ENCODE data around the gene PHKB. TPM values are rescaled to one million over a fixed set of nuclear protein-coding genes. Genes with fewer than 3 reads are reported as not detected.

The PHKB gene
- total RNA-seq, 1 experiment from 2014 or later, result 38.8 TPM

GRCh38 chr16:47724115-47724785 is 263.1 kb downstream of the PHKB start:
- no peak overlapping the region for H3K23ac ChIP-seq (ENCODE audit: insufficient read length, low read depth, low read length)
- H3K27ac Mint-ChIP-seq, result no peak overlapping the region
- H3K79me1 ChIP-seq (ENCODE audit: insufficient read depth, low read depth, low read length, poor library complexity, severe bottlenecking), result no peaks in the 10 kb centered on the region
- H2AK5ac ChIP-seq (ENCODE audit: insufficient read length, low read length), result no peak overlapping the region
- H4K8ac ChIP-seq (replicated peaks; ENCODE audit: insufficient read length, low read depth, low read length), result no peak overlapping the region
- no peak overlapping the region for H4K5ac ChIP-seq (ENCODE audit: insufficient read length, low read depth, low read length)
- WGBS (ENCODE audit: extremely low coverage, insufficient read length, low lambda C conversion rate), result no CpG with 5 or more reads among the region's 5 CpGs
- no peak overlapping the region for H2BK120ac ChIP-seq (ENCODE audit: low read depth, low read length, poor library complexity, severe bottlenecking)
- H3K4ac ChIP-seq (ENCODE audit: low read depth, low read length), result no peak overlapping the region
- H2BK12ac ChIP-seq (ENCODE audit: insufficient read length, low read depth, low read length), result no peak overlapping the region
- H3K4me2 ChIP-seq (ENCODE audit: insufficient read depth, insufficient read length, low read length), result no peak overlapping the region
- no peaks in the 10 kb centered on the region for H3K36me3 Mint-ChIP-seq (ENCODE audit: insufficient read depth in 1 of 3, low read depth in 3 of 3)
- no peaks in the 10 kb centered on the region; the same call in 1 of the 2 replicates for H3K27me3 Mint-ChIP-seq (ENCODE audit: low read depth)
- H3K56ac ChIP-seq (ENCODE audit: insufficient read length, low read depth, low read length), result no peak overlapping the region
- no peaks in the 10 kb centered on the region for H3K23me2 ChIP-seq (ENCODE audit: insufficient read length, low read depth, low read length, poor library complexity, severe bottlenecking)
- H3K18ac ChIP-seq (ENCODE audit: insufficient read length, low read depth, low read length), result no peak overlapping the region
- TF ChIP-seq, protein P1, sequence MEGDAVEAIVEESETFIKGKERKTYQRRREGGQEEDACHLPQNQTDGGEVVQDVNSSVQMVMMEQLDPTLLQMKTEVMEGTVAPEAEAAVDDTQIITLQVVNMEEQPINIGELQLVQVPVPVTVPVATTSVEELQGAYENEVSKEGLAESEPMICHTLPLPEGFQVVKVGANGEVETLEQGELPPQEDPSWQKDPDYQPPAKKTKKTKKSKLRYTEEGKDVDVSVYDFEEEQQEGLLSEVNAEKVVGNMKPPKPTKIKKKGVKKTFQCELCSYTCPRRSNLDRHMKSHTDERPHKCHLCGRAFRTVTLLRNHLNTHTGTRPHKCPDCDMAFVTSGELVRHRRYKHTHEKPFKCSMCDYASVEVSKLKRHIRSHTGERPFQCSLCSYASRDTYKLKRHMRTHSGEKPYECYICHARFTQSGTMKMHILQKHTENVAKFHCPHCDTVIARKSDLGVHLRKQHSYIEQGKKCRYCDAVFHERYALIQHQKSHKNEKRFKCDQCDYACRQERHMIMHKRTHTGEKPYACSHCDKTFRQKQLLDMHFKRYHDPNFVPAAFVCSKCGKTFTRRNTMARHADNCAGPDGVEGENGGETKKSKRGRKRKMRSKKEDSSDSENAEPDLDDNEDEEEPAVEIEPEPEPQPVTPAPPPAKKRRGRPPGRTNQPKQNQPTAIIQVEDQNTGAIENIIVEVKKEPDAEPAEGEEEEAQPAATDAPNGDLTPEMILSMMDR (conservative IDR thresholded peaks at IDR 0.05), result no peak
- H3K4me1 Mint-ChIP-seq, result peaks cover 8 to 11% of the 10 kb centered on the region in 2 experiments
- no peak overlapping the region for H2AFZ ChIP-seq (ENCODE audit: low read length)
- no peaks in the 10 kb centered on the region for H3K9me3 ChIP-seq (ENCODE audit: control insufficient read depth, low read depth, low read length)
- no peaks in the 10 kb centered on the region for H3K9me3 Mint-ChIP-seq
- no peak overlapping the region for H3K4me3 Mint-ChIP-seq
- H3K9ac ChIP-seq (ENCODE audit: extremely low read depth, insufficient read length, low read length), result no peak overlapping the region
- H2BK20ac ChIP-seq (ENCODE audit: low read depth, low read length, poor library complexity, severe bottlenecking), result no peak overlapping the region
- no peak overlapping the region for H2BK15ac ChIP-seq (ENCODE audit: low read depth, low read length)
- H3K27me3 ChIP-seq (ENCODE audit: insufficient read depth, low read length), result no peaks in the 10 kb centered on the region
- H3K27ac ChIP-seq (ENCODE audit: insufficient read length, low read depth, low read length), result no peak overlapping the region
- H3K79me2 ChIP-seq (ENCODE audit: insufficient read depth, low read length), result no peaks in the 10 kb centered on the region
- no peaks in the 10 kb centered on the region; the same call in 1 of the 2 replicates for H3K4me1 ChIP-seq (ENCODE audit: insufficient read depth, low read length)
- no peaks in the 10 kb centered on the region for H4K20me1 ChIP-seq (ENCODE audit: control insufficient read depth, insufficient read depth, insufficient read length)
- no peak overlapping the region for H4K91ac ChIP-seq (ENCODE audit: insufficient read length, low read depth, low read length)
- H3K14ac ChIP-seq (ENCODE audit: insufficient read depth, low read length), result no peak overlapping the region
- DNase-seq, result no peak
- H3T11ph ChIP-seq (ENCODE audit: low read length), result no peak overlapping the region
- no peak overlapping the region for H2BK5ac ChIP-seq (ENCODE audit: insufficient read length, low read length)
